PFSK-1 (cell line): ENCODE data around the gene KATNAL2.

Experiments used
- FOXP2 ChIP-seq: optimal IDR thresholded peaks from 2 replicates; pipeline ENCODE3; 2011; ENCODE audit warnings: borderline replicate concordance, control low read depth, inconsistent platforms; ENCODE audit not compliant: insufficient read depth; ENCODE audit errors: extremely low read length, extremely low read depth
- POLR2AphosphoS5 ChIP-seq: IDR thresholded peaks from 2 replicates; pipeline ENCODE4 v1.6.1; 2012; ENCODE audit warnings: low read depth, mild to moderate bottlenecking, control low read depth, low read length, moderate library complexity
- SIN3A ChIP-seq: IDR thresholded peaks from 2 replicates; pipeline ENCODE4 v1.6.1; 2012; ENCODE audit warnings: mild to moderate bottlenecking, low read length, moderate library complexity, borderline replicate concordance; ENCODE audit not compliant: insufficient read depth
- TAF1 ChIP-seq: IDR thresholded peaks from 2 replicates; pipeline ENCODE4 v1.6.1; 2012; ENCODE audit warnings: low read length, control low read depth, borderline replicate concordance; ENCODE audit not compliant: insufficient read depth
- TF ChIP-seq, protein P1 (sequence below), 2 experiments: IDR thresholded peaks; 2 replicates each; pipeline versions ENCODE4 v1.6.1 to v1.8.0; 2011 to 2012; ENCODE audit warnings: low read depth in 2 of 2, low read length in 2 of 2, control low read depth in 1 of 2, inconsistent platforms in 1 of 2, mild to moderate bottlenecking in 1 of 2, moderate library complexity in 1 of 2; ENCODE audit not compliant: insufficient read depth in 1 of 2

DNA sequence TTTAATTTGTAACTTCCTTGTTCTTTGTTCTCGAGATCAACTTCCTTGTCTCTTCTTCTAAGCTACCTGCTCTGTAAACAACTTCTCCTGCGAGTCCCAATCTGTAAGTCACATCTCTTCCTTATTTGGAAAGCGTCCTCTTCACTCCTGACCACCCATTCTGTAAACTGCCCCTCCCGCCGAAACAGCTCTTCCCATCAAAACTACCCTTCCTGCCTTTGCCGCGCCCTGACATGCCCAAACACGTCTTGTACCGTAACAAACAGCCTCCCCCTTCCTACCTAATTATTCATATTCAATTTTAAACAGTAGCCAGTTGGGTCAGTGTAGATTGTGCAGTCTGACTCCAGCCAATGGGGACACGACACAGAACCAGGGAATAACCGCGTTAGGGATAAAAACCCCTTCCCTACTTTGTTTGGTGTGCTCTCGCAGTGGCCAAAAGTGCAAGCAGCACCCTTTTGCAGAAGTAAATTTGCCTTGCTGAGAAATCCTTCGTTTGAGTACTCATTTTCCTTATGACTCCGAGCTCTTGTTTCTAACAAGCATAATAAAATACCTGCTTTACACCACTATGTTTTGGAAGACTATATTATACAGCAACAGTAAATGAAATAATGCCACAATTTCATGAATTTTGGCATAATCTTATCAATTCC lies 39.9 kb upstream of the KATNAL2 start:
- TF ChIP-seq, protein P1, sequence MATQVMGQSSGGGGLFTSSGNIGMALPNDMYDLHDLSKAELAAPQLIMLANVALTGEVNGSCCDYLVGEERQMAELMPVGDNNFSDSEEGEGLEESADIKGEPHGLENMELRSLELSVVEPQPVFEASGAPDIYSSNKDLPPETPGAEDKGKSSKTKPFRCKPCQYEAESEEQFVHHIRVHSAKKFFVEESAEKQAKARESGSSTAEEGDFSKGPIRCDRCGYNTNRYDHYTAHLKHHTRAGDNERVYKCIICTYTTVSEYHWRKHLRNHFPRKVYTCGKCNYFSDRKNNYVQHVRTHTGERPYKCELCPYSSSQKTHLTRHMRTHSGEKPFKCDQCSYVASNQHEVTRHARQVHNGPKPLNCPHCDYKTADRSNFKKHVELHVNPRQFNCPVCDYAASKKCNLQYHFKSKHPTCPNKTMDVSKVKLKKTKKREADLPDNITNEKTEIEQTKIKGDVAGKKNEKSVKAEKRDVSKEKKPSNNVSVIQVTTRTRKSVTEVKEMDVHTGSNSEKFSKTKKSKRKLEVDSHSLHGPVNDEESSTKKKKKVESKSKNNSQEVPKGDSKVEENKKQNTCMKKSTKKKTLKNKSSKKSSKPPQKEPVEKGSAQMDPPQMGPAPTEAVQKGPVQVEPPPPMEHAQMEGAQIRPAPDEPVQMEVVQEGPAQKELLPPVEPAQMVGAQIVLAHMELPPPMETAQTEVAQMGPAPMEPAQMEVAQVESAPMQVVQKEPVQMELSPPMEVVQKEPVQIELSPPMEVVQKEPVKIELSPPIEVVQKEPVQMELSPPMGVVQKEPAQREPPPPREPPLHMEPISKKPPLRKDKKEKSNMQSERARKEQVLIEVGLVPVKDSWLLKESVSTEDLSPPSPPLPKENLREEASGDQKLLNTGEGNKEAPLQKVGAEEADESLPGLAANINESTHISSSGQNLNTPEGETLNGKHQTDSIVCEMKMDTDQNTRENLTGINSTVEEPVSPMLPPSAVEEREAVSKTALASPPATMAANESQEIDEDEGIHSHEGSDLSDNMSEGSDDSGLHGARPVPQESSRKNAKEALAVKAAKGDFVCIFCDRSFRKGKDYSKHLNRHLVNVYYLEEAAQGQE (IDR thresholded peaks at IDR 0.05; ENCODE audit: insufficient read depth in 1 of 2, low read depth in 2 of 2, low read length in 2 of 2): no peak
- TF ChIP-seq SIN3A (no peak), TAF1 (no peak), POLR2AphosphoS5 (no peak), FOXP2 (no peak)
